Testis (tissue), 3 donors: Measurements from ENCODE around the gene CHRNE. TPM values are rescaled to one million over a fixed set of nuclear protein-coding genes. Genes with fewer than 3 reads are reported as not detected.
"Not testable (repeated sequence)": the region's sequence is repeated elsewhere in the genome, so short reads cannot be mapped to it uniquely, and the experiment has no call there.

ENCODE experiments used
- DNase-seq: peaks from one replicate; pipeline ENCODE4 v3.0.0-alpha.2; 2019
- H3K27ac ChIP-seq, 2 donors: fragments of 200-600 bp; sonication (generic); one replicate each; pipeline ENCODE4 v1.5.1; 2019
- H3K27me3 ChIP-seq: fragments of 200-600 bp; sonication (generic); one replicate; pipeline ENCODE4 v1.5.1; 2019
- H3K36me3 ChIP-seq: fragments of 200-600 bp; sonication (generic); one replicate; pipeline ENCODE4 v1.5.1; 2017; ENCODE audit warnings: low read depth; ENCODE audit errors: missing control alignments
- H3K4me1 ChIP-seq: fragments of 200-600 bp; sonication (generic); one replicate; pipeline ENCODE4 v1.5.1; 2019
- H3K4me3 ChIP-seq, 2 donors: fragments of 200-600 bp; sonication (generic); one replicate each; pipeline ENCODE4 v1.5.1; 2017 to 2019
- H3K9me3 ChIP-seq: fragments of 200-600 bp; sonication (generic); one replicate; pipeline ENCODE4 v1.5.1; 2017
- POLR2A ChIP-seq: fragments of 450-650 bp; IDR thresholded peaks from one replicate; pipeline ENCODE4 v1.6.1; 2017; ENCODE audit warnings: antibody characterized with exemption, mild to moderate bottlenecking, moderate library complexity
- WGBS, 2 donors: methylation state at CpG; one replicate each; pipeline ENCODE4 v1.1.5; 2018; 5-methylcytosine and 5-hydroxymethylcytosine counted together
- intact Hi-C: fragments of 100-400 bp; cut with DNase I; formaldehyde crosslinking; loops from one replicate; pipeline ENCODE4 v1.15.1; 2023; ENCODE audit warnings: low total_unique reads
- polyA plus RNA-seq: library from polyadenylated mRNA; stranded (reverse); fragments of 350-450 nt; fragmentation: Illumina TruSeq; extraction: RNeasy Lipid Tissue Mini Kit (QIAGEN cat#74804); gene quantifications from one replicate; pipeline ENCODE4 v1.2.3, GENCODE V29; 2014; ENCODE audit warnings: low read depth, low replicate concordance; ENCODE audit not compliant: insufficient read depth
- total RNA-seq, 2 donors: library from RNA; depleted of rRNA; stranded (reverse); fragments of >200 nt; gene quantifications; one replicate each; pipeline ENCODE4 v1.2.3, GENCODE V29; 2016
- TF ChIP-seq, protein P1 (sequence below), 3 experiments: fragments of 450-650 bp in 2 of 3; fragments of 200-600 bp in 1 of 3; sonication (generic) in 1 of 3; IDR thresholded peaks; one replicate each; pipeline ENCODE4 v1.5.1; 2016 to 2019; ENCODE audit warnings: antibody characterized with exemption in 3 of 3, mild to moderate bottlenecking in 2 of 3, moderate library complexity in 1 of 3

CHRNE gene
- total and polyA plus RNA-seq, 3 donors from 2014 or later = 1.4 to 2.6 (median 1.4) TPM

- intact Hi-C loops = no loop called here
- no peak for DNase-seq
- no peaks in the 10 kb centered on the region for H3K9me3 ChIP-seq
- H3K4me1 ChIP-seq = no peaks in the 10 kb centered on the region
- H3K27me3 ChIP-seq = no peaks in the 10 kb centered on the region
- no peak for TF ChIP-seq POLR2A
- TF ChIP-seq, protein P1, sequence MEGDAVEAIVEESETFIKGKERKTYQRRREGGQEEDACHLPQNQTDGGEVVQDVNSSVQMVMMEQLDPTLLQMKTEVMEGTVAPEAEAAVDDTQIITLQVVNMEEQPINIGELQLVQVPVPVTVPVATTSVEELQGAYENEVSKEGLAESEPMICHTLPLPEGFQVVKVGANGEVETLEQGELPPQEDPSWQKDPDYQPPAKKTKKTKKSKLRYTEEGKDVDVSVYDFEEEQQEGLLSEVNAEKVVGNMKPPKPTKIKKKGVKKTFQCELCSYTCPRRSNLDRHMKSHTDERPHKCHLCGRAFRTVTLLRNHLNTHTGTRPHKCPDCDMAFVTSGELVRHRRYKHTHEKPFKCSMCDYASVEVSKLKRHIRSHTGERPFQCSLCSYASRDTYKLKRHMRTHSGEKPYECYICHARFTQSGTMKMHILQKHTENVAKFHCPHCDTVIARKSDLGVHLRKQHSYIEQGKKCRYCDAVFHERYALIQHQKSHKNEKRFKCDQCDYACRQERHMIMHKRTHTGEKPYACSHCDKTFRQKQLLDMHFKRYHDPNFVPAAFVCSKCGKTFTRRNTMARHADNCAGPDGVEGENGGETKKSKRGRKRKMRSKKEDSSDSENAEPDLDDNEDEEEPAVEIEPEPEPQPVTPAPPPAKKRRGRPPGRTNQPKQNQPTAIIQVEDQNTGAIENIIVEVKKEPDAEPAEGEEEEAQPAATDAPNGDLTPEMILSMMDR (IDR thresholded peaks at IDR 0.05) = no peak
- no peaks in the 10 kb centered on the region for H3K36me3 ChIP-seq
- 91 to 94% methylated on average over 4 of the region's 4 CpGs for WGBS, 2 donors
- no peak overlapping the region for H3K27ac ChIP-seq
- no peak overlapping the region for H3K4me3 ChIP-seq
These were observed 18.4 kb upstream of the CHRNE start for GRCh38 chr17:4921320-4921719.

GRCh38 chr17:4920351-4921048 is 17.6 kb upstream of the CHRNE start:
- WGBS, 2 donors = 85 to 87% methylated on average over 9 to 10 of the region's 10 CpGs

GRCh38 chr17:4919511-4920047 is 16.7 kb upstream of the CHRNE start:
- no peak for TF ChIP-seq POLR2A
- TF ChIP-seq, protein P1 (IDR thresholded peaks at IDR 0.05) = no peak

More at GRCh38 chr17:4920351-4921048, 17.6 kb upstream of the CHRNE start:
- no peak for TF ChIP-seq POLR2A
- TF ChIP-seq, protein P1 (IDR thresholded peaks at IDR 0.05) = no peak
- no peak overlapping the region for H3K27ac ChIP-seq
- intact Hi-C loops = no loop called here
- no peaks in the 10 kb centered on the region for H3K9me3 ChIP-seq
- no peak overlapping the region for H3K4me3 ChIP-seq
- H3K4me1 ChIP-seq = peaks cover 3% of the 10 kb centered on the region
- no peak for DNase-seq
- no peaks in the 10 kb centered on the region for H3K27me3 ChIP-seq
- no peaks in the 10 kb centered on the region for H3K36me3 ChIP-seq

DNA sequence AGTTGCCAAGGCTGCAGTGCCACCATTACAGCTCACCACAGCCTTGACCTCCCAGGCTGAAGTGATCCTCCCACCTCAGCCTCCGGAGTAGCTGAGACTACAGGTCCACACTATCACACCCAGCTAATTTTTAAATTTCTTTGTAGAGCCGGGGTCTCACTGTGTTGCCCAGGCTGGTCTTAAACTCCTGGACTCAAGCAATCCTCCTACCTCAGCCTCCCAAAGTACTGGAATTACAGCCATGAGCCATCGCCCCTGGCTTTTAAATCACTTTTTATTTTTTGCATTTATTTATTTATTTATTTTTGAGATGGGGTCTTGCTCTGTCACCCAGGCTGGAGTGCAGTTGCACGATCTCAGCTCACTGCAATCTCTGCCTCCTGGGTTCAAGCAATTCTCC is 11.7 kb upstream of the CHRNE start:
- H3K4me3 ChIP-seq, H3K9me3 ChIP-seq, H3K27ac ChIP-seq, H3K36me3 ChIP-seq, intact Hi-C loops, DNase-seq, H3K27me3 ChIP-seq, H3K4me1 ChIP-seq: not testable (repeated sequence)
- 75 to 82% methylated on average over 4 of the region's 4 CpGs for WGBS, 2 donors

More at GRCh38 chr17:4919511-4920047, 16.7 kb upstream of the CHRNE start:
- Histone ChIP-seq H3K27me3 (no peaks in the 10 kb centered on the region), H3K27ac (no peak overlapping the region), H3K4me3 (no peak overlapping the region), H3K9me3 (no peaks in the 10 kb centered on the region), H3K36me3 (no peaks in the 10 kb centered on the region), H3K4me1 (peaks cover 3% of the 10 kb centered on the region)
- 71 to 73% methylated on average over 8 of the region's 8 CpGs for WGBS, 2 donors
- intact Hi-C loops = no loop called here
- no peak for DNase-seq

DNA sequence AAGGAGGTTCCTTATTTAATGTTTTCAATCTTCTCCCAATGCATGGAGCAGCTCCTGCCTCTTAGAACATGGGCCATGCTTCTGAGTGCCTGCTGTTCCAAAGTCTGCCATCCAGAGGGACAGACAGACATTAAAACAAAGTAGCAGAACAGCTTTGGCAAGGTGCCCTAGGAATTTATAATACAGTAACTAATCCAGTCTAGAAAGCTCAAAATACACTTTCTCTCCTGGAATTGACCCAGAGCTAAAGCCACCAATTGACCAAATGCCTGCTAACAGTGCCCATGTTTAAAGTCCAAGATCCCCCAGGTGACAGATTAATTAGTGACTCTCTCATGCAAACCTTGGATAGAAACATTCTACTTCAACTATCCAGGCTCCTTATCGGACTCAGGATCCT is 11.1 kb upstream of the CHRNE start:
- intact Hi-C loops = no loop called here
- no peaks in the 10 kb centered on the region for H3K36me3 ChIP-seq
- H3K4me1 ChIP-seq = peaks cover 8% of the 10 kb centered on the region
- no peak for TF ChIP-seq POLR2A
- TF ChIP-seq, protein P1 (IDR thresholded peaks at IDR 0.05) = no peak
- 82 to 86% methylated on average over 1 of the region's 1 CpG for WGBS, 2 donors
- no peaks in the 10 kb centered on the region for H3K27me3 ChIP-seq
- H3K27ac ChIP-seq = no peak overlapping the region
- H3K9me3 ChIP-seq = no peaks in the 10 kb centered on the region
- no peak overlapping the region for H3K4me3 ChIP-seq
- DNase-seq = peak; percentile 79
